ENCODE results near the gene NPHP4. TPM values are rescaled to one million over a fixed set of nuclear protein-coding genes. Genes with fewer than 3 reads are reported as not detected.

Gene NPHP4
- total and polyA plus RNA-seq, 9 of the 15 experiments (the other 6 are each of a cell fraction or from before 2014, with no cell fraction given), result 0.52 to 26.2 (median 6.7) TPM

- TF ChIP-seq CHAMP1 (IDR thresholded peaks at IDR 0.05), result no peak
- TF ChIP-seq SAFB (IDR thresholded peaks at IDR 0.05; ENCODE audit: borderline replicate concordance, low read depth, low read length), result 0 out of 2 replicates have a peak, but pooled peaks have one; percentile 72
- TF ChIP-seq ZBTB2 (IDR thresholded peaks at IDR 0.05), result no peak
- TF ChIP-seq MLX (CRISPR knock-in tag; conservative IDR thresholded peaks at IDR 0.05), result no peak
- TF ChIP-seq FOXA1 (IDR thresholded peaks at IDR 0.05; ENCODE audit: borderline replicate concordance), result no peak
- TF ChIP-seq PKNOX1 (IDR thresholded peaks at IDR 0.05), result peak; percentile 100
- TF ChIP-seq ZFP30 (CRISPR knock-in tag; IDR thresholded peaks at IDR 0.05; ENCODE audit: borderline replicate concordance), result no peak
- TF ChIP-seq ZNF644 (tag; IDR thresholded peaks at IDR 0.05; ENCODE audit: low read depth), result no peak
- TF ChIP-seq SRSF3 (IDR thresholded peaks at IDR 0.05; ENCODE audit: insufficient read depth, low read length), result no peak
- no peak for TF ChIP-seq SIRT6 (IDR thresholded peaks at IDR 0.05; ENCODE audit: low read depth, low read length)
- TF ChIP-seq ZNF407 (IDR thresholded peaks at IDR 0.05; ENCODE audit: low read depth), result no peak
- peak; percentile 24; the same call in 1 of the 2 replicates for TF ChIP-seq FOXP1 (CRISPR knock-in tag; IDR thresholded peaks at IDR 0.05)
These were observed at the start of gene NPHP4 (continued) for GRCh38 chr1:5992026-5992813.
